Measurements from ENCODE around the gene FREM2. TPM values are rescaled to one million over a fixed set of nuclear protein-coding genes. Genes with fewer than 3 reads are reported as not detected.

The FREM2 gene
- total and polyA plus RNA-seq, 2 experiments from 2014 or later = 2.4 to 29.8 TPM

DNA sequence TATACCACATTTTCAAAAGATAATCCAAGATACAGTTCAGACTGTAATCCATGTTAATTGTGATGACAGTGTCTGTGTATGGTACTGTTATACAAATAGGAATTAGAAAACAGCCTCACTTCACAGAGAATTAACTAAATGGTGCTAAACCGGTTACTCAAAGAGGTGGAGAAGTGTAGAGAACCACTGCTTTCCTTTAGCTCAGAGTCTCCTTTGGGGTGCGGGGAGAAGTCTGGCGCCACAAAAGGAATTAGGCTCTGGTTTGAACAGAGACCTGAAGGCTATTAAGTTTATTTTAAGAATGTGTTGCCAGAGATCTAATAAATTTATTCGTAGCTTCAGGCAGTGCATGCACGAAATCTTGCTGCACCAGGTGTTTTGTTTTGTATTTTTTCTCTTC is 65.8 kb downstream of the FREM2 start (continued):
- TF ChIP-seq CTCF (conservative IDR thresholded peaks at IDR 0.05; ENCODE audit: low read depth in 2 of 2) (no peak), EZH2phosphoT487 (IDR thresholded peaks at IDR 0.05; ENCODE audit: unreplicated experiment) (no peak), CREB1 (CRISPR knock-in tag; IDR thresholded peaks at IDR 0.05; ENCODE audit: low read depth) (no peak), ZNF331 (CRISPR knock-in tag; IDR thresholded peaks at IDR 0.05; ENCODE audit: low read depth) (no peak)

DNA sequence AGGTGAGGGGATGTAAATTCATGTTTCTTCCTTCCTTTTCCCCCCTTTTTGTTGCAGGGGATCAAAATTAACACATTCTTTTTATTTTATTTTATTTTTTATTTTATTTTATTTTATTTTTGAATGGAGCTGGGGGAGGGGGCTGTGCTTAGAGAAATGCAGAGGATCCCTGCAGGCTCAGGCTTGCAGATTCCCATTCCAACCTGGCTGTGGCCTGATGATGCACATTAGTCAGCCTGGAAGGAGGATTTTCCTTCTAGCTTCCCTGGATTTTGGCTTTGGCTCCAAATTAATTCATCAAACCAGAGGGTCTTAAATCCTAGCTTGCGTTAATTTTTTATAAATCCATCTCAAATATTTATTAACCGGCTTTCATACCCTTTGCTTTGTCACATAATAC is 67.0 kb downstream of the FREM2 start:
- H3K36me3 Mint-ChIP-seq (ENCODE audit: low read depth) = no peaks in the 10 kb centered on the region
- peaks cover 5% of the 10 kb centered on the region for H3K27me3 Mint-ChIP-seq (ENCODE audit: insufficient read depth, low read depth, poor library complexity)
- H3K79me2 ChIP-seq (replicated peaks; ENCODE audit: insufficient read depth) = no peaks in the 10 kb centered on the region
- TF ChIP-seq EZH2 (IDR thresholded peaks at IDR 0.05; ENCODE audit: low read depth, unreplicated experiment) = no peak
- no peak for TF ChIP-seq CTCF (conservative IDR thresholded peaks at IDR 0.05; ENCODE audit: low read depth in 2 of 2)
- TF ChIP-seq ZNF114 (CRISPR knock-in tag; IDR thresholded peaks at IDR 0.05) = no peak
- TF ChIP-seq ETS1 (IDR thresholded peaks at IDR 0.05) = no peak
- TF ChIP-seq NANOG (IDR thresholded peaks at IDR 0.05; ENCODE audit: borderline replicate concordance) = no peak
- no peak for TF ChIP-seq ZNF331 (CRISPR knock-in tag; IDR thresholded peaks at IDR 0.05; ENCODE audit: low read depth)
- TF ChIP-seq ZNF462 (CRISPR knock-in tag; IDR thresholded peaks at IDR 0.05) = no peak
- no peak for TF ChIP-seq STAT1 (IDR thresholded peaks at IDR 0.05; ENCODE audit: unreplicated experiment)
- no peak for TF ChIP-seq POLR2AphosphoS5 (IDR thresholded peaks at IDR 0.05; ENCODE audit: low read depth)
- H3K4me1 Mint-ChIP-seq = peaks cover 52% of the 10 kb centered on the region
- no peak overlapping the region for H3K4me3 Mint-ChIP-seq
- H3K9me2 ChIP-seq (ENCODE audit: insufficient read depth) = no peaks in the 10 kb centered on the region
- DNase-seq (ENCODE audit: low spot score) = peak; percentile 53
- no peak overlapping the region for H2AFZ ChIP-seq
- no peaks in the 10 kb centered on the region for H3K9me3 Mint-ChIP-seq
- H3K4me3 ChIP-seq = 0 out of 2 replicates have a peak overlapping the region, but pooled peaks have one; percentile 2
- H3K27me3 ChIP-seq (ENCODE audit: insufficient read depth) = no peaks in the 10 kb centered on the region
- H4K20me1 ChIP-seq (replicated peaks; ENCODE audit: insufficient read depth) = no peaks in the 10 kb centered on the region
- H3K27ac Mint-ChIP-seq = peak overlapping the region; percentile 94
- H3K36me3 ChIP-seq (ENCODE audit: insufficient read depth) = no peaks in the 10 kb centered on the region
- no peak overlapping the region for H3K27ac ChIP-seq (ENCODE audit: low read depth)
- peak overlapping the region; percentile 56; the same call in 1 of the 2 replicates for H3K4me2 ChIP-seq
- ATAC-seq = peak; percentile 82
- H3F3A ChIP-seq (replicated peaks; ENCODE audit: low read depth) = no peaks in the 10 kb centered on the region
- peaks cover 13% of the 10 kb centered on the region for H3K4me1 ChIP-seq (ENCODE audit: insufficient read depth)

Measured in GM23338 (cell line).